A549 (cell line): ENCODE measurements around the gene SETD2. TPM values are rescaled to one million over a fixed set of nuclear protein-coding genes. Genes with fewer than 3 reads are reported as not detected.

Experiments used
- ATAC-seq, 2 experiments: fragments of 200-7000 bp in 1 of 2; fragments of >200 bp in 1 of 2; cut with Nextera tagmentation in 1 of 2; cut with Tn5 transposase in 1 of 2; 3 replicates each; pipeline versions ENCODE4 v1.8.0 to v1.9.1; 2018 to 2020; ENCODE audit warnings: mild to moderate bottlenecking in 1 of 2, moderate library complexity in 1 of 2
- CTCF ChIA-PET: fragments of 300-600 bp; sonication (Branson Sonifier 250); formaldehyde crosslinking; extraction: SDS; loops from one replicate; lab custom pipeline; 2021; ENCODE audit warnings: antibody characterized with exemption, inconsistent platforms; lab: Yijun Ruan, JAX
- POLR2A ChIA-PET: fragments of 350-600 bp; formaldehyde crosslinking; extraction: SDS; loops from one replicate; lab custom pipeline; 2021; ENCODE audit warnings: antibody characterized with exemption, inconsistent platforms; lab: Yijun Ruan, JAX
- DNase-seq, 2 experiments: peaks; one replicate each; pipeline versions ENCODE4 v3.0.0 to v3.0.0-alpha.2; 2011 to 2016; ENCODE audit warnings: low read depth in 1 of 2, low spot score in 1 of 2
- FAIRE-seq: peaks from 2 replicates; lab custom pipeline; 2011; peaks lifted over from hg19 to GRCh38; lab: Jason Lieb, UNC
- H3K27ac ChIP-seq, 2 experiments: fragments of >200 bp; sonication (Bioruptor Twin); formaldehyde crosslinking; 3 replicates each; pipeline ENCODE4 v1.5.1; 2016 to 2017
- H3K4me1 ChIP-seq: fragments of >200 bp; sonication (Bioruptor Twin); formaldehyde crosslinking; 3 replicates; pipeline ENCODE4 v1.6.1; 2016
- H3K4me2 ChIP-seq: fragments of >200 bp; sonication (Bioruptor Twin); formaldehyde crosslinking; 3 replicates; pipeline ENCODE4 v1.6.1; 2016
- H3K4me3 ChIP-seq: fragments of >200 bp; sonication (Bioruptor Twin); formaldehyde crosslinking; 3 replicates; pipeline ENCODE4 v1.5.1; 2016
- H3K9me3 ChIP-seq: fragments of >200 bp; sonication (Bioruptor Twin); formaldehyde crosslinking; 3 replicates; pipeline ENCODE4 v1.6.1; 2016
- BHLHE40 ChIP-seq: IDR thresholded peaks from 2 replicates; pipeline ENCODE4 v1.6.1; 2012; ENCODE audit warnings: low read depth, low read length, inconsistent platforms
- CBX2 ChIP-seq: fragments of 200-600 bp; sonication (generic); IDR thresholded peaks from 2 replicates; pipeline ENCODE4 v1.6.1; 2016; ENCODE audit warnings: low read depth, mild to moderate bottlenecking, borderline replicate concordance
- CHD2 ChIP-seq: fragments of 150-350 bp; IDR thresholded peaks from 2 replicates; pipeline ENCODE4 v1.6.1; 2014; ENCODE audit warnings: low read length; ENCODE audit not compliant: partially characterized antibody
- FOSB ChIP-seq: fragments of 250-450 bp; sonication (Bioruptor Pico); IDR thresholded peaks from 2 replicates; pipeline ENCODE4 v1.5.0; 2020; ENCODE audit warnings: mild to moderate bottlenecking, moderate library complexity
- FOSL2 ChIP-seq, 2 experiments: fragments of 450-650 bp in 1 of 2; fragments of >200 bp in 1 of 2; sonication (Bioruptor Twin) in 1 of 2; formaldehyde crosslinking; IDR thresholded peaks; 2 replicates each; pipeline versions ENCODE4 v1.5.0 to v1.6.1; 2016 to 2020; ENCODE audit warnings: mild to moderate bottlenecking in 1 of 2, moderate library complexity in 1 of 2
- HMGXB4 ChIP-seq: fragments of 250-450 bp; sonication (Bioruptor Pico); IDR thresholded peaks from 2 replicates; pipeline ENCODE4 v1.5.0; 2021; ENCODE audit warnings: mild to moderate bottlenecking, moderate library complexity, borderline replicate concordance
- HOXB13 ChIP-seq: fragments of 250-450 bp; sonication (Bioruptor Pico); IDR thresholded peaks from 2 replicates; pipeline ENCODE4 v1.5.0; 2020; ENCODE audit warnings: low read depth, mild to moderate bottlenecking, moderate library complexity
- JUN ChIP-seq, 2 experiments: fragments of >200 bp; sonication (Bioruptor Twin); formaldehyde crosslinking; IDR thresholded peaks; 2 replicates in 1 of 2; 3 replicates in 1 of 2; pipeline ENCODE4 v1.6.1; 2016 to 2017
- JUNB ChIP-seq: fragments of >200 bp; sonication (Bioruptor Twin); formaldehyde crosslinking; IDR thresholded peaks from 2 replicates; pipeline ENCODE4 v1.6.1; 2016
- KDM1A ChIP-seq: fragments of 200-600 bp; sonication (generic); IDR thresholded peaks from 2 replicates; pipeline ENCODE4 v1.6.1; 2016; ENCODE audit warnings: low read depth, mild to moderate bottlenecking
- KDM5A ChIP-seq: fragments of 200-600 bp; sonication (generic); IDR thresholded peaks from 2 replicates; pipeline ENCODE4 v1.6.1; 2016; ENCODE audit warnings: antibody characterized with exemption, mild to moderate bottlenecking
- MAFK ChIP-seq: fragments of 450-650 bp; IDR thresholded peaks from 2 replicates; pipeline ENCODE4 v1.6.1; 2014; ENCODE audit not compliant: partially characterized antibody
- MAZ ChIP-seq: fragments of 150-350 bp; IDR thresholded peaks from 2 replicates; pipeline ENCODE4 v1.6.1; 2014; ENCODE audit warnings: antibody characterized with exemption, low read depth, low read length, borderline replicate concordance
- NPAS2 ChIP-seq: fragments of 250-450 bp; sonication (Bioruptor Pico); IDR thresholded peaks from 2 replicates; pipeline ENCODE4 v1.8.0; 2022; ENCODE audit warnings: mild to moderate bottlenecking, moderate library complexity, borderline replicate concordance
- RARB ChIP-seq: fragments of 250-450 bp; sonication (Bioruptor Pico); IDR thresholded peaks from 2 replicates; pipeline ENCODE4 v1.8.0; 2021; ENCODE audit warnings: mild to moderate bottlenecking, moderate library complexity
- REST ChIP-seq: fragments of 200-600 bp; sonication (generic); IDR thresholded peaks from 2 replicates; pipeline ENCODE4 v1.6.1; 2016; ENCODE audit warnings: antibody characterized with exemption, mild to moderate bottlenecking, moderate library complexity
- RFX5 ChIP-seq: fragments of 450-650 bp; IDR thresholded peaks from 2 replicates; pipeline ENCODE4 v1.7.1; 2014; ENCODE audit warnings: antibody characterized with exemption, mild to moderate bottlenecking, moderate library complexity
- RNF2 ChIP-seq: fragments of 200-600 bp; sonication (generic); IDR thresholded peaks from 2 replicates; pipeline ENCODE4 v1.6.1; 2016; ENCODE audit warnings: low read depth, mild to moderate bottlenecking, antibody characterized with exemption, moderate library complexity, borderline replicate concordance
- SMC3 ChIP-seq: fragments of >200 bp; sonication (Bioruptor Twin); formaldehyde crosslinking; IDR thresholded peaks from 3 replicates; pipeline ENCODE4 v1.6.1; 2018; ENCODE audit warnings: inconsistent platforms
- ZNF302 ChIP-seq: fragments of 250-450 bp; sonication (Bioruptor Pico); IDR thresholded peaks from 2 replicates; pipeline ENCODE4 v1.9.0; 2021; ENCODE audit warnings: inconsistent platforms, mild to moderate bottlenecking, moderate library complexity
- ZSCAN20 ChIP-seq: fragments of 250-450 bp; sonication (Bioruptor Pico); IDR thresholded peaks from 2 replicates; pipeline ENCODE4 v1.8.0; 2022; ENCODE audit warnings: mild to moderate bottlenecking, moderate library complexity
- WGBS: methylation state at CpG from one replicate; pipeline ENCODE4 v1.1.6; 2017; ENCODE audit errors: missing lambda C conversion rate; 5-methylcytosine and 5-hydroxymethylcytosine counted together
- polyA plus RNA-seq, 4 experiments: library from polyadenylated mRNA; depleted of rRNA in 3 of 4; stranded (reverse); fragments of >200 nt; fragmentation: RNase III in 1 of 4; extraction: RNeasy Plus Mini Kit Qiagen cat#74134 plus additional on column Dnase treatment in 1 of 4; gene quantifications; 2 replicates in 3 of 4; 3 replicates in 1 of 4; pipeline ENCODE4 v1.2.3, GENCODE V29; 2011 to 2017
- TF ChIP-seq, protein P1 (sequence below): fragments of >200 bp; sonication (Bioruptor Twin); formaldehyde crosslinking; IDR thresholded peaks from 3 replicates; pipeline ENCODE4 v1.5.1; 2016
- TF ChIP-seq, protein P2 (sequence below): IDR thresholded peaks from 2 replicates; pipeline ENCODE4 v1.6.1; 2012
- TF ChIP-seq, protein P3 (sequence below): IDR thresholded peaks from 2 replicates; pipeline ENCODE4 v1.6.1; 2012; ENCODE audit warnings: low read depth, borderline replicate concordance

SETD2 gene
- polyA plus RNA-seq, 2 of the 4 experiments (the other 2 are of a cell fraction) = 16.8 to 26.1 TPM

DNA sequence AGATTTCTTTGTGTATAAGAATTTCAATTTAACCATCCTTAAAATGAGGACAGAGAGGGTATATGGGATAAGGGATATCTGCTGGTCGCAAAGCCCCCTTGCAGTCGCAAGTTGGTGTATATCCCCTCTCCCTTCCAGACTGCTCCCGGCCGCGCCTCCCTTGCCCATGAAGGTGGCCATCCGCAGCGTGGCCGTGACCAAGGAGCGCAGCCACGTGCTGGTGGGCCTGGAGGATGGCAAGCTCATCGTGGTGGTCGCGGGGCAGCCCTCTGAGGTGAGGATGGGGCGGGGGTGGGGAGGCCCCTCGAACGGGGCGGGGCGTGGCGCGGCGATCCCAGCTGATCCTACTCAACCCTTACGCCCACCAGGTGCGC lies 155.1 kb downstream of the SETD2 start:
- no peak for FAIRE-seq
- Histone ChIP-seq H3K4me3 (no peak overlapping the region), H3K4me1 (no peaks in the 10 kb centered on the region), H3K9me3 (no peaks in the 10 kb centered on the region), H3K27ac (no peak overlapping the region), H3K4me2 (no peak overlapping the region)
- 89% methylated on average over 7 of the region's 23 CpGs for WGBS
- ATAC-seq = no peak
- ChIA-PET POLR2A (no interaction called here), CTCF (interaction anchor here (2.6 kb wide), 1 partner anchor 10 kb away, joined by 8 read pairs; no protein-coding TSS in a partner anchor)
- no peak for DNase-seq
- TF ChIP-seq CBX2 = no peak
- no peak for TF ChIP-seq RNF2
- no peak for TF ChIP-seq FOSL2 (IDR thresholded peaks at IDR 0.05)
- no peak for TF ChIP-seq FOSL2 (CRISPR knock-in tag; IDR thresholded peaks at IDR 0.05)
- no peak for TF ChIP-seq JUN (IDR thresholded peaks at IDR 0.05)
- TF ChIP-seq ZSCAN20 (CRISPR knock-in tag) = no peak
- no peak for TF ChIP-seq MAZ
- TF ChIP-seq JUNB = no peak
- TF ChIP-seq BHLHE40 = no peak
- TF ChIP-seq ZNF302 = no peak
- TF ChIP-seq MAFK = no peak
- TF ChIP-seq SMC3 = no peak
- no peak for TF ChIP-seq HMGXB4 (CRISPR knock-in tag)
- TF ChIP-seq KDM5A = no peak
- no peak for TF ChIP-seq KDM1A
- TF ChIP-seq, protein P1, sequence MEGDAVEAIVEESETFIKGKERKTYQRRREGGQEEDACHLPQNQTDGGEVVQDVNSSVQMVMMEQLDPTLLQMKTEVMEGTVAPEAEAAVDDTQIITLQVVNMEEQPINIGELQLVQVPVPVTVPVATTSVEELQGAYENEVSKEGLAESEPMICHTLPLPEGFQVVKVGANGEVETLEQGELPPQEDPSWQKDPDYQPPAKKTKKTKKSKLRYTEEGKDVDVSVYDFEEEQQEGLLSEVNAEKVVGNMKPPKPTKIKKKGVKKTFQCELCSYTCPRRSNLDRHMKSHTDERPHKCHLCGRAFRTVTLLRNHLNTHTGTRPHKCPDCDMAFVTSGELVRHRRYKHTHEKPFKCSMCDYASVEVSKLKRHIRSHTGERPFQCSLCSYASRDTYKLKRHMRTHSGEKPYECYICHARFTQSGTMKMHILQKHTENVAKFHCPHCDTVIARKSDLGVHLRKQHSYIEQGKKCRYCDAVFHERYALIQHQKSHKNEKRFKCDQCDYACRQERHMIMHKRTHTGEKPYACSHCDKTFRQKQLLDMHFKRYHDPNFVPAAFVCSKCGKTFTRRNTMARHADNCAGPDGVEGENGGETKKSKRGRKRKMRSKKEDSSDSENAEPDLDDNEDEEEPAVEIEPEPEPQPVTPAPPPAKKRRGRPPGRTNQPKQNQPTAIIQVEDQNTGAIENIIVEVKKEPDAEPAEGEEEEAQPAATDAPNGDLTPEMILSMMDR = no peak

DNA sequence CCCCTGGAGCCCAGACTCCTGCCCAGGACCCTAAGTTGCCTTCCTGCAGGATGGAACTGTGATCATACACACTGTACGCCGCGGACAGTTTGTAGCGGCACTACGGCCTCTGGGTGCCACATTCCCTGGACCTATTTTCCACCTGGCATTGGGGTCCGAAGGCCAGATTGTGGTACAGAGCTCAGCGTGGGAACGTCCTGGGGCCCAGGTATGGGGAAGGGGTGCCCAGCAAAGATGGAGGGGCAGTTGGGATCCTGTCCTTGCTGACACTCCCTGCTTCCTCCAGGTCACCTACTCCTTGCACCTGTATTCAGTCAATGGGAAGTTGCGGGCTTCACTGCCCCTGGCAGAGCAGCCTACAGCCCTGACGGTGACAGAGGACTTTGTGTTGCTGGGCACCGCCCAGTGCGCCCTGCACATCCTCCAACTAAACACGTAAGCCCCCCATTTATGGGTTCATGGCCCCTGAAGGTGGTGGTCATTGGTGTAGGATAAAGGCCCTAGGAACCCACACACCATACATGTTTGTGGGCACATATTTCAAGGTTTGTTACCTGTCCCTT lies 155.6 kb downstream of the SETD2 start:
- no peaks in the 10 kb centered on the region for H3K9me3 ChIP-seq
- H3K4me1 ChIP-seq = no peaks in the 10 kb centered on the region
- ChIA-PET CTCF (interaction anchor here (1.2 to 2.6 kb wide), 2 partner anchors 9 to 10 kb away, joined by 3 to 8 read pairs; no protein-coding TSS in a partner anchor), POLR2A (no interaction called here)
- ATAC-seq (no peak), DNase-seq (no peak), FAIRE-seq (no peak)
- WGBS = 94% methylated on average over 13 of the region's 13 CpGs
- H3K27ac ChIP-seq = no peak overlapping the region
- H3K4me3 ChIP-seq = no peak overlapping the region
- TF ChIP-seq, protein P2, sequence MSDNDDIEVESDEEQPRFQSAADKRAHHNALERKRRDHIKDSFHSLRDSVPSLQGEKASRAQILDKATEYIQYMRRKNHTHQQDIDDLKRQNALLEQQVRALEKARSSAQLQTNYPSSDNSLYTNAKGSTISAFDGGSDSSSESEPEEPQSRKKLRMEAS = no peak
- H3K4me2 ChIP-seq = no peak overlapping the region

DNA sequence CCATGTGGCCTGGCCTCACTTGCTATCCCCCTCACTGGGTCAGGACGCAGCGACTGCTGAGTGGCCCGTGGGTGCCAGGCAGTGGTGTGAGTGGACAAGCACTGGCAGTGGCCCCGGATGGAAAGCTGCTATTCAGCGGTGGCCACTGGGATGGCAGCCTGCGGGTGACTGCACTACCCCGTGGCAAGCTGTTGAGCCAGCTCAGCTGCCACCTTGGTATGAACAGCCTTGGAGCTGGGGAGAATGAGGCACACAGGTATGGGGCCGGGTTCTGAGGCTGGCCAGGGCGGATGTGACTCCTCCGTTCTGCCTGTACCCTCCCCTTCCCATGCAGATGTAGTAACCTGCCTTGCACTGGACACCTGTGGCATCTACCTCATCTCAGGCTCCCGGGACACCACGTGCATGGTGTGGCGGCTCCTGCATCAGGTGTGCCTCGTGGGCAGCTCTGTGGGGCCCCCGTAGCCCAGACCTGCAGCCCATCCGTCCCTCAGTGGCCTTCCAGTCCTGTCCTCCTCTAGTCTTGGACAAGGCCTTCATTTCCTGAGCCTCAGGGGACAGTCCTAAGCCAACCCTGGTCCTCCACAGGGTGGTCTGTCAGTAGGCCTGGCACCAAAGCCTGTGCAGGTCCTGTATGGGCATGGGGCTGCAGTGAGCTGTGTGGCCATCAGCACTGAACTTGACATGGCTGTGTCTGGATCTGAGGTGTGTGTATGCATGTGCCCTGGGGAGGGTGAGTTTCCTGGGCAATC lies 156.3 kb downstream of the SETD2 start:
- no peaks in the 10 kb centered on the region for H3K9me3 ChIP-seq
- H3K4me3 ChIP-seq = no peak overlapping the region
- no peak for DNase-seq
- ATAC-seq = peak; percentile 6 to 7; a peak in 3 of 6 replicates
- POLR2A ChIA-PET = interaction anchor here (0.5 kb wide), 1 partner anchor 31 kb away, joined by 3 read pairs; no protein-coding TSS in a partner anchor
- no peaks in the 10 kb centered on the region for H3K4me1 ChIP-seq
- CTCF ChIA-PET = interaction anchor here (0.8 to 2.6 kb wide), 3 partner anchors 9 to 25 kb away, joined by 3 to 8 read pairs (median 5); no protein-coding TSS in a partner anchor
- H3K4me2 ChIP-seq = no peak overlapping the region
- 95% methylated on average over 9 of the region's 16 CpGs for WGBS
- FAIRE-seq = no peak
- no peak overlapping the region for H3K27ac ChIP-seq
- no peak for TF ChIP-seq RARB (CRISPR knock-in tag)
- no peak for TF ChIP-seq FOSB
- no peak for TF ChIP-seq HOXB13
- no peak for TF ChIP-seq JUNB
- TF ChIP-seq, protein P3, sequence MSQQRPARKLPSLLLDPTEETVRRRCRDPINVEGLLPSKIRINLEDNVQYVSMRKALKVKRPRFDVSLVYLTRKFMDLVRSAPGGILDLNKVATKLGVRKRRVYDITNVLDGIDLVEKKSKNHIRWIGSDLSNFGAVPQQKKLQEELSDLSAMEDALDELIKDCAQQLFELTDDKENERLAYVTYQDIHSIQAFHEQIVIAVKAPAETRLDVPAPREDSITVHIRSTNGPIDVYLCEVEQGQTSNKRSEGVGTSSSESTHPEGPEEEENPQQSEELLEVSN = no peak
- TF ChIP-seq CHD2 = no peak
- TF ChIP-seq NPAS2 = no peak
- no peak for TF ChIP-seq CBX2
- TF ChIP-seq RFX5 = no peak
- no peak for TF ChIP-seq ZSCAN20 (CRISPR knock-in tag)
- TF ChIP-seq REST = no peak
